GM21528 (cell line): Measurements from ENCODE around the gene MYOG.

Experiments used
- ATAC-seq: cut with Tn5 transposase; IDR thresholded peaks from one replicate; pipeline ENCODE4 v1.9.1; 2021; ENCODE audit warnings: mild to moderate bottlenecking, moderate library complexity; ENCODE audit not compliant: unreplicated experiment, low FRiP score

The MYOG gene

DNA sequence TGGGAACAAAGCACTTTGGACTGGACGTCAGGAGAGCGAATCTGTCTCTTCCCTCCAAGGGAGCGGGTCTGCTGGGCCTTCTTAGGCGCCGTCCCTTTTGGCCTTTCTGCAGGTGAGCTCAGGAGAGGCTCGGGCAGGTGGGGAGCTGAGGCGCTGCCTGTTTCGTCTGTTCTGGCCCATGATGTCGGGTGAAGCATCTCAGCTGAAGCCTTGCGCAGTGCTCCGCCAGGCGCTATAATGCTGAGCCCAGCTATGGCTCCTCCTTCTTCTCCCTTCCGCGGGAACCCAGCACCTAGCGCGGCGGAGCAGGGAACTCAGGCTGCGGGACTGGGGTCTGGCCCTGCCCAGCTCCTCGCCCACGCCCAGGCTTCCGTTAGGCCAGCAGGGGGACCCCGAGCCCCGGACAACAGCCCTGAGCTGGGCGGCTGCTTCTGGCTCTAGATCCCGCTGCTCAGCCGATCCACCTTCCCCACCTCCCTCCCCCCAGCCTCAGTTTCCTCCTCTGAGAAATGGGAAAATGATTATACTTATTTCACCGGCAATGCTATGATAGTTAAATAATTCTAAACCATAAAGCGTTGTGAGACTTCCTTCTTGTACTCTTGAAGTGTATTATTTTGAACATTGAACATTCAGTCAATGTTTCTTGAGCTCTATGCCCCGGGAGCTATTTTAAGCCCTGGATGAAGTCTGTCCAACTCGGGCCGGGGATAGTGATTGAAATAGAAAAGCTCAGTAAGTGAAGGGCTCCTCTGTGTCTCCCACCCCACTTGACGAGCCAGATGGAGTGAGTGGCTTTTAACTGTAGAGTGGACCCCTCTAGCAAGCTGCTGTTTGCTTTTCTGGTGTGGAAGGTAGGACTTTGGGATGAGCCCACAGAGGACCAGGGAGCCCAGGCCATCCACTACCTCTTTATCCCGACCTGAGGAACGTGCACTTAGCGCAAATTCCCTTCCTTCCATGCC is 32.1 kb upstream of the MYOG start:
- no peak for ATAC-seq

DNA sequence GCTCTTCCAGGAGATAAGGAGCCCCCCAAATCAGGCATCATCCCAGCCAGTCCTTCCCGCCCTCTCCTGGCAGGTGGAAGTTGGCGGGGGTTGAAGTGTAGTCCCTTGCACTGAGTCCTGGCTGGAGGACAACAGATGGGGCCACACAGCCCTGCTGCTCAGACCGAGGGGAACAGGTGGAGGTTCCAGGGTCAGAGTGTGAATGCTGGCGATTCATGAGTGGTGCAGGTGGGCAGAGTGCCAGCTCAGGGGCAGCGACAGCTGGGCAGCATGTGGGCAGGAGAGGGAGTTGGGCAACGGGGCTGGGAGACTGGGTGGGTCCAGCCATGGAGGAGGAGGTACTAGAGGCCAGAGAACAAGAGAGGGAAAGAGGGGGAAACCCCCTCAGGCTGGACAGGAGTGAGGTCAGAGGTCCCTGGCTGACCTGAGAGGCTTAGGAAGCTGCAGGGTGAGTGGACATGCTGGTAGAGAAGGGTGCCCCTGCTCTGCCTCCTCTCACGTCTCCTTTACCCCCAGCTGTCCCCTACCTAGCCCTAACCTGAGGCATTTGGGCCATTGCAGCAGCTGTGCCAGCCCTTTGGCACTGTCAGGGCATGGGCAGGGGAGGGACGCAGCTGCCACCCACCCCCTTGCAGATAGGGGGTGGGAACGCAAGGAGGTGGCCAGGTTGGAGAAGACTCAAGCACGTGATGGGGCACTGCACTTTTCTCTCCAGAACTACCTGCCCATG is 30.4 kb upstream of the MYOG start:
- ATAC-seq = no peak

DNA sequence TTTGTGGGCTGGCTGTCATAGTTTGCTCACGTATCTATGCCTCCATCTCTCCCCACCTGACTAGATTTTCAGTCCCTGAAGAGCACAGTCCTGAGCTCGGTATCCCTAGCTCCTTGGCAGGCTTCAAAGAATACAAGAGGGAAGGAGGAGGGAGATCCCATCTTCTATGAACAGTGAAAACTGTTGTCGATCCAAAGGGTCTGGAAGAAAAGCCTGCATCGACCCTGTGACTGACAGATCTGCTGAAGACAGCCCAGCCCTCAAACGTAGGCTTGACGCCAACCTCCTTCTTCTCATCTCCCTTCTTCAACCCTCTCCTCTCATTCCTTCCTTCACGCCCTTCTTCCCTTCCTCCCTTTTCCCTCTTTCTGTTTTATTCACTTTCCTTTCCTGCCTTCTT is 28.4 kb upstream of the MYOG start:
- no peak for ATAC-seq

DNA sequence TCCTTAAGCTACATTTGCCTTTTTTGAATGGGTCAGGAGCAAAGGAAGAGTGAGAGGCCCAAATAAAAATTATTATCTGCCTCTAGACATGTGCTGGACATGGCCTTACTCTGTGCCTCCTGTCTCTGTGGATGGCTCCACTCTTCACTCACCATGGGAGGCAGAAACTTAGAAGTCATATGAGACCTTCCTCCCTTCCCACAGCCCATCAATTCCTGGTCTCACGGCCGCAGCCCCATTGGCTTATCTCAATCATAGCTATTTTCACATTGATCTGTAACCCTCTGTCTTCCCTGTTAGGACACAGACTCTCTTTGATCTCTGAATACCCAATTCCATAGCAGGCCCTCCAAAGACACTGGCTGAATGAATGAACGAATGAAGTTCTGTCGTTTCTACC is 27.5 kb upstream of the MYOG start:
- no peak for ATAC-seq

DNA sequence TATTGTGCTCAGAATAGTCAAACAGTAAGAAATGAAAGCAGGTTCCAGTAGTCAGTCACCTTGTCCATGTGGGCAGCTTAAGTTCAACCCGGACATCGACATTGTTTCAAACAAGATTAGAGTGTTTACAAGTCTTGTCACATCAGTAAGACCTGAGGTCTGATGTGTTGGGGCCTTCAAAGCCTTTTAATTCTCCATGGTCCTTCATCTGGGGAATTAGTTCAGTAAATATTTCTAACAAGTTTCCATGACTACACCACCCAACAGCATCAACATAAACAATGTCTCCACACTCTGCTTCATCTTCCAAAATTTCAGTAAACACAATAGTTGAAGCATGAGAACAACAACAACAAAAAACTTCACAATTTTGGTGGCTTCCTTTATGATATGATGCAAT is 26.7 kb upstream of the MYOG start:
- ATAC-seq = no peak

DNA sequence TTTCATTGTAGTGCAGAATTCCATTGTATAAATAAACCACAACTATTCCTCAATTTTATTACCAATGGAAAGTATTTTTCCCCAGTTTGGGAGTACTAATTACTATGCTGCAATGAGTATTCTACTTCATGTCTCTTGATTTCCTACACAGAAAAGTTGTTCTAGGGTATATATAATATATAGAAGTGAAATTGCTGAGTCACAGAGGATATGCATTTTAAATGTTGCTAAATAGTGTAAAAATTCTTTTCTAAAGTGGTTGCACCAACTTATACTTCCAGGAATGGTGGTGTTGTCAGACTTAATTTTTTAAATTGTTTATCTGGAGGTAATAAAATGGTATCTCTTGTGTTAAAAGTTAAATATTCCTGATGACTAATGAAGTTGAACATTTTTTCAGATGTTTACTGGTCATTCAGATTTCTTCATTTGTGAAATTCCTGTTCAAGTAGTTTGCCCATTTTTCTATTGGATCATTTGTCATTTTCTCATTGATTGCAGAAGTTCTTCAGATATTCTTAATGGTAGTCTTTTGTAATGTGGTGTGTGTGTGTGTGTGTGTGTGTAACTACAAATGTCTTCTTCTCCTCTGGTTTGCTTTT is 19.1 kb upstream of the MYOG start:
- no peak for ATAC-seq

DNA sequence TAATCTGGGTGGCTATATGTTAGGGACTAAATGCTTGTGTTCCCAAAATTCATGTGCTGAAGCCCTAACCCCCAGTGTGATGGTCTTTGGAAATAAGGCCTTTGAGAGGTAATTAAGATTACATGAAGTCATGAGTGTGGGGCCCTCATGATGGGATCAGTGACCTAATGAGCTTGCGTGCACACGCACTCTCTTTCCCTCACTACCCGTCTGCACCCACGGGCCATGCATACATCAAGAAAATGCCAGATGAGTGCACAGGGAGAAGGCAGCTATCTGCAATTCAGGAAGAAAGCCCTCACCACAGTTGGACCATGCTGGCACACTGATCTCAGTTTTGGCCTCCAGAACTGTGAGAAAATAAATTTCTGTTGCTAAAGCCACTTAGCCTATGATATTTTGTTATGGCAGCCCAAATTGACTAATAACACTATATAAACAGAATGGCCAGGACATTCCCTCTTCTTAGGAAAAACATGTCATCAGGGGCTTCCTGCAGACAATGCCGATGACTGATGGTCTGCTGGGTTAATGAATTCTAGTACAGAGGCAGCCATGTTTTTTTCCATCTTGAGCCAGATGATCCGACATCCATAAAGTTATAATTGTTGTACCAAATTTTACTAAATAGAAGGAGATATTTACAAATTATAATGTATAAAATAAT is 18.1 kb upstream of the MYOG start:
- no peak for ATAC-seq

DNA sequence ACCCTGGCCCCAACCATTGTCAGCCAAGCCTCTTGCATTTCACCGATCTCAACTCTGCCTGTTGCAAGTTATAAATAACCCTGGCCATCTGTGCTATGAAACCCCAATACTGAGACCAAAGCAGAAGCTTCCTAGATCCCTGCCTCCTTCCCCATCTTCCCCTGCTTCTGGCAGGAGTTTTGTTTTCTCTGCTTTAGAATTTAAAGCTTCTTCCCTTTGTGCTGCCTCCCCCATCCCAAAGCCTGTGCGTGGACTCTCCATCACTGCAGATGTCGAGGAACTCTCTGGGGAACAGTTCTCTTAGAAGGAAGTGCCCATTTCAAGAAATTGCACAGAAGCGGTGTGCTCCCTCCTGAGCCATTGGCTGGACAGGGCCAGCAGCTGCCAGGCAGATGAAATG is 17.4 kb upstream of the MYOG start:
- ATAC-seq = no peak

DNA sequence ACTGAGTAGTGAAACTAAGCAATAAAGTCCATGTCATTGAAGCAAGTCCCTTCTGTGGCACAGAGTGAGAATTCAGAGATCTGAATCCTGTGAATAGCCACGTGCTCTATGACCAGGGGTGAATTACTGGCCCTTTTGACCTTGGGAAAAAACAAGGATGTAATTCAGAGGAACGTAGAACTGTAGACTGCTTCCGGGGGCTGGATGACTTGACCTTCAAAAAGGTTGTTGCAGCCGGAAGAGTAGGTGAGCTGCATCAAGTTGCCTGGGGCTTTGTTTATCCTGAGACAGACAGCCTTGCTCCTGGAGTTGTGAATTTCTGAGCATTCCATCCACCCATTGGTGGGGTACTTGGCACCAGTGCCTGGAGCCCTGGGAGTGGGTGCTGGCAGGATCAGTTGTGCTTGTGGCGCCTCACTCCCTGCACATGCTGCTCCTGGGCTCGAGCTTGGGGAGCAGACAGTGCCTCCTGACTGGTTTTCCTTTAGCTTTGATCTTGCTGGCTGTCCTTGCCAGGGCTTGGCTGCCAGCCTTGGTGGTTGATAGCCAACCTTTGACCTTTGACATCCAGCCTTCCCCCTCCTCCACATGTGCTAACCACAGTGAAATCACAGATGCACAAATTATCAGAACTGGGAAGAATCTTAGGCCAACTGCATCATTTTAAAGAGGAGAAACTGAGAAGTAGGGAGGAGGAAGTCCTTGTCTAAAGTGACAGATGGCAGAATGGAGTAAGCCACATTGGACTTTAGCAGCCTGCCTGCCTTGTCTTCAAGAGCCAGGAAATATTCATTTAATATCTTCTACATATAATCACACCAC is 16.2 kb upstream of the MYOG start:
- no peak for ATAC-seq

DNA sequence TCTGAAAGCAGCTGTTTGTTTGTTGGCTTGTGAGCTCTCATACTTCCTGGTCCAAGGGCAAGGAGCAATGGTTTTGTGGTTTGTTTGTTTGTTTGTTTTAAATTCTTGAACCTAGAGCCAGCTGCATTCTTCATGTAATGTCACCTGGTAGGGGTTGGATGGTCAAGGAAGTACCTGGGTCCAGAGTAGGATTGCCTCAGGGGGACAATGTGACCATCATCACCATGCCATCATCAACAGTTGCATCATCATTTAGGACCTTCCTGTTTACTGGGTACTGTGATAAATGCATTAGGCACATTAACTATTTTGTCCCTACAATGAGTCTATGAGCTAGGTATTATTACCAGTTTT is 14.7 kb upstream of the MYOG start:
- ATAC-seq = no peak

DNA sequence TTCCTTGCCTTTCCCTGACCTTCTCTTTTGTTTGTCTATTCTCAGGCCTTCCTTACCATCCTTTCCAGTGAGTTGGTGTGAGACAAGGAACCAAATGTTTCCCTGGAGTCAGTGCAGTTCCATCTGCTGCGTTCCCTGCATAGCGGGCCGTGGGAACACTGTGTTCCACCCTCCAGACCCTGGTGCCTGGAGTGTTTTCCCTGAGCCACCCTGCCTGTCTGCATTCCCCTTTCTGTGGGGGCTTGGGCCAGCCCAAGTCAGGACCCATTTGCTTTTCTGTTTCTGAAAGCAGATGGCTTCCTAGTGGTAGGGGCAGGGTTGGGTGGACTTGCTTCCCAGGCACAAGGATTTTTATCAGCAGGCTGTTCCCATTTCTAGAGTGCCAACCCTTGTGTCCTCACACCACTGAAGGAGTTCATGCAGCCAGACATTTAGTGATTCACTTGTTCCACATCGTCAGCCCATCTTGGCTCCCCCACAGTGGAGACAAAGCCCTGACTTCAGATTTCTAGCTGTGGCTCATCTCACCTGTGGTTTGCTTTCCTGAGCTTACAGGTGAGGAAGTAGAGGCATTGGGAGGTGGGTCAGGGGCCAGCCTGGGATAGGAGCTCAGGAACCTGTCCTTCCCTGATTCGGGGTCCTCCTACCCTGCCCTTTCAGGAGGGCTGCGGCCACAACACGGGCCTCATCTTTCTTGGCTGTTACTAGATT is 14.1 kb upstream of the MYOG start:
- ATAC-seq = no peak

DNA sequence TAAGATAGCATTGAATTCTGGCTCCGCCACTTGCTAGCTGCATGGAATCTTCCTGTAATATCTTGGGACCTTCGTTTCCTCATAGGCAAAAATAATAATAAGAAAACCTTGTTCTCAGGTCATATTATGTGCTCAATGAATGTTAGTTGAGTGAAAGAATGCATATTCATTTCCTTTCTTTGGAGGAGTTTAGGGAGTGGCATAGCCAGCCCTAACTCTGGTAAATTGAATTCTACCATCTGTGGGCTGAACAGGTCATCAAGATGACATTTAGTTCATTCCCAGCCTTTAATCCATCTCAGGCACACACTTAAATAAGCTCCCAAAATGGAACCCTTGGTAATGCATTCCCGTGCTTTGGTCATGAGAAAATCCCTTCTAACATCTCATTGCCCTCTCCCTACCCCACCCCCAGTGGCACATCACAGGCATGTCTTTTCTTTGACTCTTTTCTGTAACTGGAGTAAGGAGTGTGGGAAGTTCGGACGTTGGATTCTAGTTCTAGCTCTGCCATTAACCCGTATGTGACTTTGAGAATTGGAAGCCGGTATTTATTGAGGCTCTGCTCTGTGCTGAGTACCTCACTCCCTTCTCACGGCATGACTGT is 13.2 kb upstream of the MYOG start:
- ATAC-seq = no peak

DNA sequence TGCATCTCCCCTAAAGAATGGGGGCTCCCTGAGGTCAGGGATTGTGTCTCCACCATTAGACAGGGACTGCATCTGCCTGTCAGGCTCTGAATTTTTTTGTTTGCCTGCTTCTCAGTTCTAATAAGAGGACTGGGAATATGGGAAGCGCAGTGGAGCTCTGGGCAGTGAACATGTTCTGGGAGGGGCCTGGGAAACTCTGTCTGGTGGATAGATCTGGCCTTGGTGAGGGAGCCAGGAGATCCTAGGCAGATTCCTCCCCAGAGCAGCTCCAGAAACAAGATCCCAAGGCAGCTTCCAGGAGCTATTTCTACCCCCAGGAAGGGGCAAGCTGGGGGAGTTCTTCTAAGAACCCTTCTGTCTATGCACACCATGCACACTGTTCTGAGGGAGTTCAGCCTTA is 12.6 kb upstream of the MYOG start:
- no peak for ATAC-seq

DNA sequence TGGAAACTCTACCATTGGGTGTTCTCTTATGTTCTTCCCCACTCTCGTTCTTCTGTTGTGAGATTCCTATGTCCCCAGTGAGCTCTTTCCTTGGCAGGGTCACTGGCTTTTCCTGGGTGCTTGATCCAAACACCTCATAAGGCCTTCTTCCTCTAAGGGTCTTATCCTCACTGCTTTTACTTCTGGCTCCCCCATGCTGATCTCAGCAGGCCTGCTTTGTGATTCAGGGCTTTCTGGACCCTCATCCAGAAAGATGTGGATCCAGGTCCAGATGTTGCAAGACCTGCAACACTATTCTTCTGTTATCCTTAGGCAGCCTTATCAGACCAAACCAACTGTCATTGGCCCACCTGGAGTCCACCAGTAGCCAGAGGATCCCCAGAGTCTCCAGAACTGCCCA is 11.2 kb upstream of the MYOG start:
- no peak for ATAC-seq

DNA sequence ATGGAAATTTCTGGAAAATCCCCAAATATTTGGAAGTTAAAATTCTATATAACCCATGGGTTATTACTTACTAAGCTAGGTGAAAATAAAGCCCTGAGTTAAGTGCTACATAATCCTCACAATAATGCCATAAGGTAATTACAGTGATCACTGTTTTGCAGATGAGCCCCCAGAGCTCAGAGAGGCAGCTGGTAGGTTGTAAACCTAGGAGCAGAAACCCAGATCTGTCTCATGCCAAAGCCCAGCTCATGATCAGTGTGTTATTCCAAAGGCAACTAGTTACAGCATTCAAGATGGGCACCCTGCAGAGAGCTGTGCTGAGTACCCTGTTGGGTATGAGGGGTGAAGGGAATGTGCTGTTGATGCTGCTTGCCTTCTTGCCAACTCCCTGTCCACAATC is 10.8 kb upstream of the MYOG start:
- ATAC-seq = no peak

DNA sequence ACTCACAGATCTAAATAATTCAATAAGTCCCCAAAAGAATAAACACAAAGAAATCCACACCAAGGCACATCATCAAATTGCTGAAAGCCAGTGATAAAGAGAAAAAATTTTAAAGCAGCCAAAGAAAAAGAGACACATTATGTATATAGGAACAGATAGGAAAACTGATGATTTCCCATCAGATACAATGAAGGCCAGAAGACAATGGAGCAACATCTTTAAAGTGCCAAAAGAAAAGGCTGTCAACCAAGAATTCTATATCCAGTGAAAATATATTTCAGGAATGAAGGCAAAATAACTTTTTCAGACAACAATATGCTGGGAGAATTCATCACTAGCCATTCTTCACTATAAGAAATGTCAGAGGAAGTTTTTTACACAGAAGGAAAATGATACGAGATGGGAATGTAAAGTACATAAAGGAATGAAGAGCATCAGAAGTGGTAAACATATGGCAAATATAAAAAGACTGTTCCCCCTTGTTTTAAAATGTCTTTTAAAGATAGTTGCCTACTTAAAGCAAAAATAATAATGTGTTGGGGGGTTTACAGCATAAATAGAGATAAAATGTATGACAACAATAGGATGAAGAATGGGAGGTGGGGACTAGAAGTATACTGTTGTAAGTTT is 9.4 kb upstream of the MYOG start:
- no peak for ATAC-seq

DNA sequence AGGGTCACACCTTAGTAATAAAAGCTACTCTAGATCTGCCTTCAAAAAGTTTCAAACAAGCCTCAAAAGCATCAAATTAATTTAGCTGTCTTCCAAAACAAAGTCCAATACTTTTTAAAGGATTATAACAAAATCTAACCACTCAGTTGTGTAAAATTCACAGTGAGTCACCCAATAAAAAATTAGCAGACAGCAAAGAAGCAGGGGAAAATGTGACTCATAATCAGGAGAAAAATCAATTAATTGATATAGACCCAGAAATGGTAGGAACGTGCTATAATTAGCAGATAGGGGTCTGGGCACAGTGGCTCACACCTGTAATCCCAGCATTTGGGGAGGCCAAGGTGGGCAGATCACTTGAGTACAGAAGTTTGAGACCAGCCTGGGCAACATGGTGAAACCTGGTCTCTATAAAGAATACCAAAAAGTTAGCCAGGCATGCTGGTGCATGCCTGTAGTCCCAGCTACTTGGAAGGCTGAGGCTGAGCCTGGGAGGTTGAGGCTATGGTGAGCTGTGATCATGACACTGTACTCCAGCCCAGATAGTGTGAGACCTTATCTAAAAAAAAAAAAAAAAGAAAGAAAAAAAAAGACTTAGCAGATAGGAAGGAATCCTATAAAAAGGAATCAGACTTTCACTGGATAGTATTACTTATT is 8.1 kb upstream of the MYOG start:
- ATAC-seq = no peak

DNA sequence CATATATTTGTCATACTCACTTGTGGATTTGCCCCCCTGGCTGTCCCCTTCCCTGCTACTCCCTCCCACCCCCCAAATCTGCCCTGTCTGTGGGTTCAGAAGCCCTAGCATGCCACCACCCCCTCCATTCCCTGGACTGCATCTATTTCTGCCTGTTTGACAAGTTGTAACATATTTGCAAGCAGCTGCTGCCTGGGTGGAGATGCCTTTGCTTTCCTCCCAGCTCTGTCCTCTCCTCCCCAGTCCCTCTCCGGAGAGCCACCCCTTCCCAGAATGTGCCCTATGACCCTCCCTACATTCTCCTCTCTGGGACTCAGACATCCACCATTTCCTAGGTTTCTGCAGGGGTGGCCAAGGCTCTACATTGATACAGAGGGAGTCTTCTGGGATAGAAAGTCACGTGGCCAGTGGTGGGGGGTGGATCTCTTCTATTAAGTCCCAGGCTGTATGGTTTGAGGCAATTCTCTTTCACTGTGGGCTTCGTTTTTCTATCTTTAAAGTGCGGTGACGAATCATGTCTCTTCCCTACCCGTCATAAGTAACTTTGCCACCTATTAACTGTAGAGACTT is 6.0 kb upstream of the MYOG start:
- no peak for ATAC-seq
